Middle frontal gyrus (tissue), 1 donor: ENCODE results near the gene SFSWAP.

Experiments
- DNase-seq: peaks from one replicate; pipeline ENCODE4 v3.0.0-alpha.2; 2015; ENCODE audit warnings: low spot score; ENCODE audit errors: extremely low spot score

Gene SFSWAP

DNA sequence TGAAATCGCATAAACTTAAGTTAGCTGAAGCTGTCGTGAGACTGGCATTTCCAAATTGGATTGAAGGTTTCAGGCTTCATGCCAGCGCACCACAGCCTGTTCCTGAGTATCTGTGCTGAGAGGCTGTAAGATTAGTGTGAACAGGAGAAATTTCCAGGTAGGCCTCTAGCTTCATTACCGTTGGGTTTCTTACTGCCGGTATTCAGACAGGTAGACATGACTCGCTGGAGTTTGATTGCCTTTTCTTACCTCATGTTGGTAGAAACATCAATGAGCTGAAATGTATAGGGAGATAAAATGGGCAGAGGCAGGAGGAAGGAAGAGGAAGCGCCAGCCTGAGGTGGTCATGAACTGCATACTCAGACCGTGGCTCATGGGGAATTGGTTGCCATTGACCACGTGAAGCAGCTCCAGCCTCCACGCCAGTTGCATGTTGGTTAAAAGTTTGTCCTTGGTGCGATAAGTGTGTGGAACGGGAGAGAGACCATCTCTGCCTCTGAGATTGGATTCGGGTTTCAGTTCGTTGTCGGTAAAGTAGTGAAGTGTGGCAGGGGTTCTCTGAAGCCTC lies 75.0 kb downstream of the SFSWAP start:
- DNase-seq = no peak

DNA sequence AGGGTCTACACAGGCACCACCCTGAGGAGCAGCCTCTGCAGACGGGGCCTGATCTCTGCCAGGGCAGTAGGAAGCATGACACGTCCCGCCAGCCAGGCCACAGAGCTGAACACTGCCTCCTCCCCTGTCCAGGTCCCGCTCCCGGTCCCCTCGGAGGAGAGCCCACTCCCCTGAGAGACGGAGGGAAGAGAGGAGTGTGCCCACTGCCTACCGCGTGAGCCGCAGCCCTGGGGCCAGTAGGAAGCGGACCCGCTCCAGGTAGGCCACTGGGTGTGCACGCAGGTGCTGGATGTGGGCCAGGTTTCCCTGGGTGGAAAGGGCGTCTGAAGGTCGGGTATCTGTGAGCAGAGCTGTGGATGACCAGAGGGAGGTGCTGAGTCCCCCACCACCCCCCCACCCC lies 75.4 kb downstream of the SFSWAP start:
- no peak for DNase-seq

DNA sequence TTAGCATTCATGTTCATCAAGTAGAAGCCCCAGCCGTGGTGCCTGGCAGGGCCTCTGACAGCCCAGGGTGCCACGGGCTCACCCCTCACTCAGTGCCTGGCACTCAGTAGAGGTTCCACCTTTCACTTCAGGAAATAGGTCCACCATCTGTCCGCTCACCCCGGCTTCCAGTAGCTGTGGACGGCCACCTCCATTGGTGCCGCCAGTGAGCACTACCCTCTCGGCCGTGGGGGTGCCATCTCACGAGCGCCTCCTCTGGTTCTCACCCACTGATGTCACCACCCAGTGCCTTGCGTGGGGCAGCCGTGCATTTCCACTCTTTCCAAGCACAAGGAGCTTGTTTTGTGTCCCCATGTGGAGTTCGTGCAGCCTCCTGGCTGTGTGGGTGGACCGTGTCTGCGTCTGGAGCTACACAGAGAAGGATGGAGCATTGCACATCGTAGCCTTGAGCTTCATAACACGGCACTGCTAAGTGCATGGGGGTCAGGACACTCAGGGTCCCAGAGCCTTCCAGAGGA lies 76.3 kb downstream of the SFSWAP start:
- DNase-seq = no peak

DNA sequence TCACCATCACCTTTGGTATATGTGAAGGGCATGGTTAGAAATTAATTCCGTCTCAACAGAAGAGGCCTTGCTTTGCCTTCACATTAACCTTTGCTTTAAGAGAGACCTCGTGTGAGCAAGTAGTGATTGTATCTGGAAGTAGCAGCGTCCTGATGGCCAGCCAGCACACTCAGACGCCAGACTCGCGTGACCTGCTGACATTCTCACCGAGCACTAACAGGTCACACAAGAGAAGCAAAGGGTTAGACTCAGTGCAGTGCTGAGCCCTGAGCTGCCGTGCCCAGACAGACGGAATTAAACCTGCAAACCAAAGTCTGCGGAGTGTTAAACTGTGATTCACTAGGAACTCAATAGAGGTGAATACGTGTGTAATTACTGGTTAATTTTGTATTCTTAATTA lies 77.2 kb downstream of the SFSWAP start:
- no peak for DNase-seq

DNA sequence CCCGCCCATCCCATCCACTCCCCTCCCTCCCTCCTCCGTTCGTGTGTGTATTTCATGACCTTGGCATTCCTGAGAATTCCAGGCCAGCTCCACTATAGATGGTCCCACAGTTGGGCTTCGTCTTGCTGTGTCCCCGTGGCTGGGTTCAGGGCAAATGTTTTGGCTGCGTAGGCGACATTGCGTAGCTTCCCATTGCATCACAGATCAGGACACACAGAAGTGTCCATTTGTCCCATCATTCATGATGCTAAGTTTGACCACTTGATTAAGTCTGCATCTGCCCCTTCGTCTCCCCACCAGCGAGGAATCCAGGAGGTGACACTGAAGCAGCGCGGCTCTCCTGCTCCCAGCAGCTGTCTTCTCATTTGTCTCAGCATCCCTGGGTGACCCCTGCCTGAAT lies 78.7 kb downstream of the SFSWAP start:
- DNase-seq = no peak

DNA sequence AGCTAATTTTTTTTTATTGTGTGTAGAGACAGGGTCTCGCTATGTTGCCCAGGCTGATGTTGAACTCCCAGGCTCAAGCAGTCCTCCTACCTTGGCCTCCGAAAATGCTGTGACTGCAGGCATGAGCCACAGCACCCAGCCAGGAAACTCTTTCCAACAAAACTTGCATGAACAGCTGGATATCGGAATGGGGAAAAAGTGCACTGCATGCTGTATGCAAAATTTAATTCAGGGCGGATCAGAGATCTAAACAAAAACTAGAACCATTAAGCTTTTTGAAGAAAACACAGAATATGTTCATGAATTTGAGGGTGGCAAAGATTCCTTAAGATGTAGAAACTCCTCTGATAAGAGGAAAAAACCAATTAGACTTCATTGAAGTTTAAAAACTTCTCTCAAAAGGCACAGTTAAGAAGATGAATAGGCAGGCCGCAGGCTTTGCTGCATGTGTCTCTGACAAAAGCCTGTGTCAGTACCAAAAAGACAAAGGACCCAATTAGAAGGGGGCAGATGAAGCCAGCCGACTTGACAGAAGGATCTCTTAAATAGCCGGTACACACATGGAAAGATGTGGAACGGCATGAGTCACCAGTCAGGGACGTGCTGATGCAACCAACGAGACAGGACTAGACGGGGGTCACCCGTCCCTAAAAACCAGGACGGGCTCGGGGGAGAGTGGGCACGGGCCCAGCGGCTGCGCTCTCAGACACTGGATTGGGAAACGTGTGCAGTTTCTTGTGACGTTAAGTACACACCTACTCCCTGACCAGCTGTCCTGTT lies 82.5 kb downstream of the SFSWAP start:
- DNase-seq = no peak

DNA sequence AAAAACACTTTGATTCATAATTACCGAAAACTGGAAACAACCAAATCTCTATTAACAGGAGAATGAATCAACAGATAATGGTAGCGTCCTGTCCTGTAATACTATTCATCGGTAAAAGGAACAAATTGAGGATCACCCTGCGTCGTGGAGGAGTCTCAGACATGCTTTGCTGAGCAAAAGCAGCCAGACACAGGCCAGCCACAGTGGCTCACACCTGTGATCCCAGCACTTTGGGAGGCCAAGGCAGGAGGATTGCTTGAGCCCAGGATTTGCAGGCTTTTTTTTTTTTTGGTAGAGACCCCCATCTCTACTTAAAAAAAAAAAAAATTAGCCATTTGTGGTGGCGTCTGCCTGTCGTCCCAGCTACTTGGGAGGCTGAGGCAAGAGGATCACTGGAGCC lies 83.2 kb downstream of the SFSWAP start:
- DNase-seq = no peak

DNA sequence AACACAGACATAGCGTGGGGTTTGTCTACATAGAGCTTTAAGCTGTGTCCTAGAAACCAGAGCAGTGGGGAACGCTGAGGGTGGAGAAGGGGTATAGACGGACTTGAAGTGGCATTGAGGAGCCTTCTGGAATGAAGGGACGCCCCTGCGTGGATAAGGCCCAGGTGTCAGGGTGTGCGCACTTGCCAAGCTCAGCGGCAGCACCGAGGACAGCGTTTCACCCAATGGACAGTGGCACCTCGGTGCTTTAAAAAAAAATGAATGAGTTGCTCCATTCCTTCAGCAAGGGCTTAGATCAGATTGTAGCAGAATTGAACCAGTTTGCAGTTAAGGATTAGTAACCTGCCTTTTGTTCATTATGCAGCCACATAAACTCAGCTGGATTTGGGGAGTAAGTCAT lies 83.7 kb downstream of the SFSWAP start:
- no peak for DNase-seq

DNA sequence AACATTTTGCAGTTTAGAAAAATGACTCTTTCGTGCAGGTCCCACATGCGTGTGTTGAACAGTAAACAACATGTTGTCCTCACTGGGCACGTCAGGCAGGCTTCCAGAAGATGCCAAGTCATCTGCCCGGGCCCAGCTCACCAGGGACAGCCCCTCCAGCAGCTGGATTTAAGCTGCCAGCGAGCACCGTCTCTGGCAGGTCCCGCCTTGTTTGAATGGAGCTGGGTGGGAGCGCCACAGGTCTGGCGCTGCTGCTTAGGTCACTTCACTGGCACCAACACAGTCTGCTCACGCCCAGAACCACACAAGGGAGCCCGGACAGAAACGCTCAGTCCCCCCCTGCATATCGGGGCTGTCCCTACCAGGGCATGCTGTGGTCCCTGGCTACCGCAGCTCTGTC lies 84.2 kb downstream of the SFSWAP start:
- no peak for DNase-seq

DNA sequence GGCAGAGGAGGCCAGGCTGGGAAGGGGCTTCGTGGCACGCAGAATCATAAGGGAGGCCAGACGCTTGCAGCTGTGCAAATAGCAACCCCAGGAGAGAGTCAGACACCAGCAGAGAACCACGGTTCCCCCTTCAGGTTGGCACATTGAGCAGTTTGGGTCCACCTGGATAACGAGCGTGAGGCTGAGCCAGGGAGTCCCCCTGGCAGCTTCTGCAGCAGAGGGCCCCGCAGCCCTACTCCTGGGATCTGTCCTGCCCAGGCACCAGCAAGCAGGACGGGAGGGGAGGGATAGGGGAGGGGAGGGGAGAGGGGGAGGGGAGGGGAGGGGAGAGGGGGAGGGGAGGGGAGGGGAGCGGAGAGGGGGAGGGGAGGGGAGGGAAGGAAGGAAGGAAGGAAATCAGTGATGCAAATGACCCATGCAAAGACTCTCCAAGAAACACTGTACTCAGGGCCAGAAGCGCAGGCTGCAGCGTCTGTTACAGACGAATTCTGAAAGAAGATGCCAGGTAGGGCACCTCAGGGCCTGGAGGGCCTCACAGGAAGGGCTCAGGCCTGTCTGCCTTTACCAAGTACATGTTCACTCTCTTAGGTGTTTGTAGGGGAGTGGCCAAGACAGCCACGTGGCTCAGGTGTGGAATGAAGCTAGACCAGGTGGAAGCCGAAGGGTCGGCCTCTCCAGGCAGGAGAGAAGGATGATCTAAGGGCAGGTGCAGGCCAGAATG lies 85.0 kb downstream of the SFSWAP start:
- DNase-seq = no peak

DNA sequence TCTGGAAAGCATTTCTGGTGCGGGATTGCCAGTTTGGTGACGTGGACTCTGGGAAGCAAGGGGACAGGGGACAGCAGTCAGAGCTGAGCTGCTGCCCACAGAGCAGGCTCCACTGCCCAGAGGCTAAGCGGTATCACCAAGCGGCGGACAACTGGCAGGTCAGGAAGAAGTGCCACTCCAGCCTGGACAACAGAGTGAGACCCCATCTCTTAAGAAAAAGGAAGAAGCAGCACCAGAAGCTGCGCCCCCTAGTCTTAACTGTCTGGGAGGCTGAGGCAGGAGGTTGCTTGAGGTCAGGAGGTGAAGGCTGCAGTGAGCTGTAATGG lies 85.5 kb downstream of the SFSWAP start:
- no peak for DNase-seq

DNA sequence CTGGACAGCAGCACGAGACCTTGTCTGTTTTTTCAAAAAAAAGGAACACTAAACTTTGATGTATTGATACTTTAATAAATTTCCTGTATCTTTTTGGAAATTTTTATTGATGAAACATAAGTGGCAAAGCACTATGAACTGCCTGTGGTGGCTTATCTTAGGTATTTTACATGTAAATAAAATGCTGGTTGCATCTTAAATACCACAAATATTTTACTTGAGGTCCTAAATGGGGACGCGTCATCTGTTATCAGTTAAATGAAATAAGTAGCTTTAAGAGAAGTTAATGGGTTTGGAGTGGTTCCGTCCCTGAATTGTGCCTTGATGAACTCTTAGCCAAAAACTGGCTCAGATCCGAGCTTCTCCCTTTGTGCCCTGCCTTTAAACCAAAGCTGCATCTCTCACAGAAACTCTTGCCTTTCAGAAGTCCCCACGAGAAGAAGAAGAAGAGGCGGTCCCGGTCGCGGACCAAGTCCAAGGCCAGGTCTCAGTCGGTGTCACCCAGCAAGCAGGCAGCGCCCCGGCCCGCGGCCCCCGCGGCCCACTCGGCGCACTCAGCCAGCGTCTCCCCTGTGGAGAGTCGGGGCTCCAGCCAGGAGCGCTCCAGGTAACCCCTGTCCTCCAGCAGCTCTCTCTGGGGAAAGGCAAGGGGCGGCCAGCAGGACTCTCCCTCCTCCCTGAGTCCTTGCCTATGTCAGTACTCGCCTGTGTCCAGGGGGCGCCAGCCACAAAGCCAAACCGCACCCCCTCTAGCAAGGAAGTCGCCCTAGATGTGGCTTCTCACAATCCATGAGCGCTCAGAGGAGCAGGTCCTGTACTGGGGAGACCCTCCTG lies 86.1 kb downstream of the SFSWAP start:
- no peak for DNase-seq

DNA sequence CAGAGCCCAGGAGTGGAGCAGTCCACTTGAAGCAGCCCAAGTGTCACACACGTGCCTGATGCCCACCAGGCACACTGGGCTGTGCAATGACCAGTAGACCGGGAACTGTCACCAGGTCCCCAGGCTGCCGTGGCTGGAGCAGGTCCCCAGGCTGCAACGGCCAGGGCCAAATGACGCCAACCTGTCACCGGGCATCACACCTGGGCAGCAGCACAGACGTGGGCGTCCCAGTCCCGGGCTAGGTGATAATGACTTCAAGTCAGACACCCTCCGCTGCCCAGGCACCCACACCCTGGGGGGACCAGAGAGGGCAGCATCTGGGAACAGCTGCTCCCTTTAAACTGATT lies 86.7 kb downstream of the SFSWAP start:
- no peak for DNase-seq

DNA sequence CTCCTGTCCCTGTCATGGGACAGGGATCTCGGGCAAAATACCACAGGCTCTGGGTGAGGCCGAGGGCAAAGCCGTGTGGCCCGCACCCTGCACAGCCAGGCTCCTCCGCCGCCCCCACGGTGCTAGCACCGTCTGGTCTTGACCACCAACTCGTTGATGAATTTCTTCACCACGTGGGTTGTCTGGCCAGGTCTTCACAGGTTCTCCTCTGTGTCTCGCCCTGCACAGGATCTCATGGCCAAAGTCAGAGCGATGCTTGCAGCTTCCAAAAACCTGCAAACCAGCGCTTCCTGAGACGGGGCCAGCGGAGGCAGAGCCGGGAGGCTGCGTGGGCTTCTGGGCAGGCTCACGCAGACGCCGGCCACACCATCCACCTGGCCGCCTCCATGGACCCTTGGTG lies 88.3 kb downstream of the SFSWAP start:
- DNase-seq = no peak

DNA sequence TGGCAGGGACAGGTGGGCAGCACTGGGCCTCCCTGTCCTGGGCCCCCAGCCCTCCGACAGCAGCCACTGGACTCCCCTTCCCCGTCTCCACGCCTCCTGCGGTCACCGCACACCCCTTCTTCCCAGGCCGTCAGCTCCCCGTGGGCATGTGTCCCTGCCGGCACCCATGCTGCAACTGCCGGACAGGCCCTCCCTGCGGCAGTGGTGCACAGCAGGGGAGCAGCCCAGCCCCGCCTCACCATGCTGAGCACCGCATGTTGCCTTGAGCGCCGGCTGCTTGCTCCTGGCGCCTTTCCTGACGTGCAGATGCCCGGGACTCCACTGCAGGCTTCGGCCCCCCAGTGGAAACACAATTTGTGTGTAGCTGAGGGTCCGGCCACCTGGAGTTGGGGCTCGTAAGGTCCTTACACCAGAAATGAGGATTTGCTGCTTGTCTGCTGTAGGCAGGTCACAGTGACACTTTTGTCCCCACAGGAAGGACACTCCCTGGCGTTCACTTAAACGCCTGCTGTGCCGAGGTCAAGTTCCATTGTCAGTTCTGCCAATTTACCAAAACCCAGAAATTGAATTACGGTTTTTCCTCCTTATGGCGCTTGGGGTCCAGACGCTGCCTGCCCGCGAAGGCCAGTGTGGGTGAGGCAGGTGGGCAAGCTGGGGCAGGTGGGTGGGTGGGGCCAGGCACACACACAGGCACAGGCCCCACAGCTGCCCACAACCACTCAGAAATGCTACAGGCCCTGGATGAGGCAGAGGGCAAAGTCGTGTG lies 89.1 kb downstream of the SFSWAP start:
- no peak for DNase-seq

DNA sequence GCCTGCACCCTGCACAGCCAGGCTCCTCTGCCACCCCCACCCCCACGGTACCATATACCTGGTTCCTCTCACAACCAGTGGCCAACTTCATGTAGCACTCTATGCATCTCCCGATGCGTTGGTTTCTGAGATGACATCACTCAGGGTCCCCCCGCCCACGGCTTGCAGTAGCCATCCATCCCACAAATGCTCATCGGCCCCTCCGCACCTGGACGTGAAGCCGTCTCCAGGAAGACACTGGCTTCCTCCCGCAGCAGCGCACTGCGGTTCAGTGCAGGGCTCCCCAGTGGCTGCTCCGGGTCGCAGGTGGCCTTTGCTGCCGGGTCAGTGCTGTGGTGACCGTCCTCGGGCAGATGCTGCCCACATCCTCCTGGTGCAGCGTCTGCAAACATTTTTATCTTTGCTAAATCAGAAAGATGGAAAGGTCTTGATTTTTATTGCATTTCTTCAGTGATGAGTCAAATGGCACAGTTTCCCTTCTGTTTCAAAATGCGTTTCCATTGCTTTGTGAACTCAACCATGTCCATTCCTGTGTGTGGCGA lies 89.8 kb downstream of the SFSWAP start:
- no peak for DNase-seq

DNA sequence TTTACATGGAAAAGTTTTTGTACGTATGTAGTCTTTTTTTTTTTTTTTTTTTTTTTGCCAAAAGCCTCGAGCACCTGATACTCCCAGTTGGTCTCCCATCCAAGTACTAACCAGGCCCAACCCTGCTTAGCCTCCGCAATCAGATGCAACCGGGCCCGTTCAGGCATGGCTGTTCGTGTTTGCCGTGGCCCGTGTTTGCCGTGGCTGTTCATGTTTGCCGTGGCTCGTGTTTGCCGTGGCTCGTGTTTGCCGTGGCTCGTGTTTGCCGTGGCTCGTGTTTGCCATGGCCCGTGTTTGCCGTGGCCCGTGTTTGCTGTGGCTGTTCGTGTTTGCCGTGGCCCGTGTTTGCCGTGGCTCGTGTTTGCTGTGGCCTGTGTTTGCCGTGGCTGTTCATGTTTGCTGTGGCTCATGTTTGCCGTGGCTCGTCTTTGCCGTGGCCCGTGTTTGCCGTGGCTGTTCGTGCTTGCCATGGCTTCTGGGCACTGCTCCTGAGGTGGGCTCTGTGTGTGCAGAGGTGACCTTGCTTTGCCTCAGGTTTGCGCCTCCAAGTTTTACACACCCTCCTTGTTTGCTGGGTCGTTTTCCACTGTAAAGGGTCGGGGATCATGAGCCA lies 90.5 kb downstream of the SFSWAP start:
- DNase-seq = no peak

DNA sequence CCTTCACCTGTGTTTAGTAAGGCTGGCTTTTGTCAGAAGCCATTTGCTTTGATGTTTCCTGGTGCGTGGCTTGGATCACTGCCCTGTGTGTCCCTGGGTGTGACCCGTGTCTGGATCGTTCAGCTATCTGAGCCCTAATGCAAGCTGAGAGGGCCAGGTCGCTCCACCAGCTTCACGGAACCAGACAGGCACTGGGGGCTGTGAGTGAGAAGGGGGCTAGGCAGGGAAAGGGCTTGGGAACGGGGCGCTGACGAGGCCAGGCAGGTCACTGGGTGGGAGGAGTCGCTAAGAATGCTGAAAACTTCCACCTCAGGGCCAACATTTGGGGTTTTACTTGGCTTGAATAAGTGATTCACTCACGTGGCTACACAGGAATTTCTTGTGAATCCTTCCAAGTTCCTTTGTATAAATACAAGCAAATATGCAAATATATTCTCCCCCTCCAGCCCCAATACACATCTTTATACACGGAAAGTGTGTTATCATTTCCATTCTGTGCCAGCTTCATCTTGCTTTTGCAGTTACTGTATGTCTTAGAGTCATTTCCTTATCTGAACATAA lies 93.2 kb downstream of the SFSWAP start:
- DNase-seq = no peak

DNA sequence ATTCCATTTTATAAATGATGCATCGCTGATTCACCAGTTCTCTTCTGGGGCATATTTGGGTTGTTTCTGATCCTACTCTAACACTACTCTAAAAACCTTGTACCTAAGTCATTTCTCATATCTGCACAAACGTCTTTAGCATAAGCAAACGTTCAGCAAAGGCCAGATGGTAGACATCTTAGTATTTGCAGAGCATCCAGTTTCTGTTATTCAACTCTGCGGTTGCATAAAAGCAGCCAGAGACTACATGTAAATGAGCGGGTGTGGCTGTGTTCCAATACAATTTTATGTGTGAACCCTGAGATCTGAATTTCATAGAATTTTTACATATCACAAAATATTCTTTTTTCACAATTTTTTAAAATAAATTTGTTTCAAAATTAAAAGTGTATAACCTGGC lies 94.5 kb downstream of the SFSWAP start:
- DNase-seq = no peak

DNA sequence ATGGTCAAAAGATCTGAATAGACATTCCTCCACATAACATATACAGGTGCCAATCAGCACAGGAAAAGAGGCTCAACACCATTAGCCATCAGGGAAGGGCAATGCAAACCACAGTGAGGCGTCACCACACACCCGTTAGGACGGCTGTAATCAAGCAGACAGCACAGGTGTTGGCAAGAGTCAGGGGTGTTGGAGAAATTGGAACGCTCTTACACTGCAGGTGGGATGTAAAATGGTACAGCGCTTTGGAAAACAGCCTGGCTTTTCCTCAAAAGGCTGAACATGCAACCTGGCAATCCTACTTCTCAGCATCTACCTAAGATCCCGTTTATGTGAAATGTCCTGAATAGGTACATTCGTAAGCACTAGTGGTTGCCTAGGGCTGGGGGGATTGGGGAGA lies 95.8 kb downstream of the SFSWAP start:
- DNase-seq = no peak
